Measurements from ENCODE around the gene FAM216B.
"Not testable (repeated sequence)": the region's sequence is repeated elsewhere in the genome, so short reads cannot be mapped to it uniquely, and the experiment has no call there.

The FAM216B gene

GRCh38 chr13:42788601-42789000 lies 7.2 kb downstream of the FAM216B start:
- DNase-seq: no peak

DNA sequence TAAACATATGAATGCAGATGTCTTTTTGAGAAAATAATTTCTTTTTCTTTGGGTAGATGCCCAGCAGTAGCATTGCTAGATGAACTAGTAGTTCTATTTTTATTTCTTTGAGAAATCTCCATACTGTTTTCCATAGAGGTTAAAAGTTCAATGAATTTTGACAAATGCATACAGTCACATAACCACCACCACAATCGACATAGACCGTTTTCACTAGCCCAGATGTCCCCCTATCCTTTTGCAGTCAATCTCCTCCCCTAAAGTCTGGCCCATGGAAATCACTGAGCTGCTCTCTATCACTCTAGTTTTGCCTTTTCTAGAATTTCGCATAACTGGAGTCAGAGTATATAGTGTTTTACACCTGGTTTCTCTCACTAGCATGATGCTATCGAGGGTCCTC lies 10.8 kb downstream of the FAM216B start:
- no peak for DNase-seq

DNA sequence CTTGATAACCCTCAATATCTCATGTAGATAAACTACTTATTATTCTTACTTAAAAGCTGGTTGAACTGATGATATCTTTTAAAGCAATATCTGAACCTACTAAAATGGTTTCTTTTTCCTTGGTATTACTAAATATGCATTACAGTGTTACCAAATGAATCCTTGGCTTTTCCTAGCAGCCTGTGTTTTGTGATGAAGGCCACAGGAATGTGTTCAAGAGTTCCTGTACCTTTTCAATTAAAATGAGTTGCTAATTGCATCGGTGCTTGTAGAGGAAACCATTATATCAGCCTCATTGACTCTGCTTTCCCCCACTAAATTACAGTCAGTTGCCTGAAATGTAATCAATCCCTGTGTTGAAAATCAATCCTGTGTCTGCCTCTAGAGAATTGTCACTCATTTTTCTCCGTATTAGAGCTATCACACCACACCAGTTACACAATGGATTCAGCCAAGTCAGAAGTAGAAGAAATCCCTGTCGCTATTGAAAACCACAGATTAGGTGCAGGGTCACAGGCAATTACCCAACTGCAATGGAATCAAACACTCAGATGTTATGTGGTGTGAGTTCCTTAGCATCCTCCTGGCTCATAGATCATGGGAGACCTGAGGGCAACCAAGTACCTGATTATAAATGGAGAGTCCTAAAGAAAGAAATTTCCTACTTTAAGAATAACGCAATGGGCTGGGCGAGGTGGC lies 13.3 kb downstream of the FAM216B start:
- DNase-seq: no peak

DNA sequence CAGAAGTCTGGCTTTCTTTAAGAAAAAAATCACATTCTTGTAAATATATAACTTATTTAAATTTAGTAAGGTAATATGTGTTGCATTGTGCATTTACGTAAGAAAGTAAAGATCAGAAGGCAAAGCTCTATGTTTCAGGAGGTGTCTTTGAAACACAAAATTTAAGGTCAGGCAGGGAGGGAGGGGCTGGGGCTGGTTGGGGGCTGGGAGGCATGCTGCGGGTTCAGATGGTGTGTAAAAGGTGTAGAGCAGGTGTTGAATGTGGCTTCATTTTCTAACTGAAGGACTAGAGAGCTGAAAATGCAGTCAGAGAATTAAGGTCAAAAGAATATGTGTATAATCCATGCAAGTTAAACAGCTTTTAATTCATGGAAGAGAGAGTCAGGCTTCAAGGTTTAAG lies 14.3 kb downstream of the FAM216B start:
- no peak for DNase-seq

DNA sequence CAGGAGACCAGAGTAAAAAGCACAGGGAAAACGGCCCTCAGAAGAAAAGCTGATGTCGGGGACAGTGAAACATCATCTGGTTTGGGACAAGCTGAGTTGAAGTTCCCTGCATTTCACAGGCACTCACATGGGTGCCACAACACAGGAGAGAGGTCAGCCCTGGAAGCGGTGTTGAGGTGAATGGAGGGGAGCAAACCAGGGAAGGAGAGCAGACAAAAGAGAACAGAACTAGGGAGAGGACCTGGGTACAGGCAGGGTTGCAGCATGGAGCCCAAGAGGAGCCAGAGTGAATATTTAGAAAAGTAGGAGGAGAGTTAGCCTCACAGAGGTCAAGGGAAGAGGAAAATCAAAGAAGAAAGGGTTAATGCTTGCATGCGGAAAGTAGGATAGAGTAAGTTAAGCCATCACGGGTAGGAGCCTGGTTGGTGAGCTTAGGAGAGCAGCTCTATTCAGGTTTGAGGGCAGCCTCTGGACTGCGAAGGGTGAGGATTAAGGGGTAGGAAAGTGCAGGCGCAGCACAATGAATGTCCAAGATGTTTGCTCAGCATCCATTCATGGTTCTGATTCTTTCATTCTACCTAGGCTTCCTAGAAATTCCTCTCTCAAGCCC lies 15.5 kb downstream of the FAM216B start:
- no peak for DNase-seq

GRCh38 chr13:42798118-42798517 lies 16.7 kb downstream of the FAM216B start:
- no peak for DNase-seq

DNA sequence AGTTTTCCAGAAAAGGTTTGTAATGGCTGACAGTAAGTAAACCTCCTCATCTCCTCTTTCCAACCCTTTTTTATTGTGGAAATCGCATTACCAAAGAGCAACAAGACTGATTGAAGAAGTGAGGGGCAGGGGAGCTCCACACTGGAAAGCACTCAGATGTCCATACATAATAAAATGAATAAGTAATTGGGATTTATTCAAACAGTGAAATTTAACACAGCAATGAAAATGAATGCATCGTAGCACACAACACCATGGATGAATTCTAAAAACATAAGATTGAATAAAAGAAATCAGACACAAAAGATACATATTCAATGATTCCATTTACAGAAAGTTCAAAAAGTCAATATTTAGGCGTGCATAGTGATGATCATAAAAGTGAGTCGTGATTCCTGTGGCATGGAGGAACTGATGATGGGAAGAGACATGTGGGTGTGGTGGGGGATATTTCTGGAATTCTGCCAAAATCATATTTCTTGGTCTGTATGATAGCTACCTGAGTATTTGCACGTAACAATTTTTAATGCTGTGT lies 18.8 kb downstream of the FAM216B start:
- DNase-seq: no peak

GRCh38 chr13:42803563-42804204 lies 22.3 kb downstream of the FAM216B start:
- DNase-seq: no peak

- DNase-seq: no peak
Observed at GRCh38 chr13:42804244-42804874, 23.0 kb downstream of the FAM216B start.

GRCh38 chr13:42807241-42807640 lies 25.9 kb downstream of the FAM216B start:
- no peak for DNase-seq

GRCh38 chr13:42807866-42808265 lies 26.5 kb downstream of the FAM216B start:
- DNase-seq: no peak

GRCh38 chr13:42808341-42808940 lies 27.1 kb downstream of the FAM216B start:
- DNase-seq: no peak

- no peak for DNase-seq
Observed at GRCh38 chr13:42812316-42812715, 30.9 kb downstream of the FAM216B start.

DNA sequence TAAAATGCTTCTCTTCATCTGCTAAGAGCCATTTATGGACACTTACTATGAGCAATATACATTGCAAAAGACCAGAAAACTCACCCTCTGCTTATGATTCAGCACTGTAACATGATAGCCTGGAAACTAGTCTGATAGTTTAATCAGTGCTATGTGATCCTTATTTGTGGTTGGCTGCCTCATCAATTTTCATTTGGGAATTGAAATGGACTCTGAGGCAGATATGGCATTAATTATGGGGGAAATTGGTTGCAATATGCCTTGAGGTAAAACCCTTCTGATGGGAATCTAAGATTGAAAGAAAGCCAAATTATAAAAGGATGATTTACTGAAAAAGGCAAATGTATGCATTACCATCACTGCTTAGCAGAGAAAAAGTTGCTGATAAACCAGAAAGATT lies 33.5 kb downstream of the FAM216B start:
- DNase-seq: peak; percentile 80

DNA sequence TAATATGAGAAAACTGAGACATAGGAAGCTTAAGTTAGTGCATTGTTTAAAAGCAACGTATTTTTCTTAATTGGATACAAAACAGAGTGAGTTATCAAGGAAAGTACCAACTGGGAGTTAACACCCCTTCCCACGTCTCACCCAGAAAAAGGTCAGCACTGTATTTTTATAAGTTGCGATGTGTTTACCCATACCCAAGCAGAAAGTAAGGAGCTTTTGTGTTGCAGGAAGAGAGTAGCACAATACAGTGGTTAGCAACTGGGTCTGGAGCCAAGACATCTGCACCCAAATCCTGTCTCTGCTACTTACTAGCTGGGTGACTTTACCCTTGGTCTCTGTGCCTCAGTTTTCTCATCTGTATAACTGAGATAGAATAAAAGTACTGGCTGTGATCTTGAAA lies 34.3 kb downstream of the FAM216B start:
- peak; percentile 23 for DNase-seq

DNA sequence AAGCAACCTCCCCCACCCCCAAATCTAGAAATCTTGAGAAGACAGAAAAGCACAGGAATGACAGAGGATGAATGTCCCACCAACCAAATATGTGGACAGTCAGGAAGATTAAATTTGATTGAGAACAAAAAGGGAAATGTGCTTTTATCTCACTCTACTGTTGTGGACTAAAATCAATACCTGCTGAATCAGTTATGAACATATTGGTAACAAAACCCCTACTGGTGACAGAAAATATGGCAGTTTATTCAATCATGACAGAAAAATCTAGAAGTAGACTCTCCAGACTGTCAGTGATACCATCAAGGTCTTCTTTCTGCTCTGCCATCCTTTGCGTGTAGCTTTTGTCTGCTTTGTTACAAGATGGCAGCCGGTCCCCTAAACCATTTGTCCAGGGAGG lies 35.2 kb downstream of the FAM216B start:
- no peak for DNase-seq

- DNase-seq: not testable (repeated sequence)
Observed at GRCh38 chr13:42819687-42820086, 38.3 kb downstream of the FAM216B start.

- DNase-seq: no peak
Observed at GRCh38 chr13:42820451-42820850, 39.1 kb downstream of the FAM216B start.

- no peak for DNase-seq
Observed at GRCh38 chr13:42821437-42821836, 40.1 kb downstream of the FAM216B start.

DNA sequence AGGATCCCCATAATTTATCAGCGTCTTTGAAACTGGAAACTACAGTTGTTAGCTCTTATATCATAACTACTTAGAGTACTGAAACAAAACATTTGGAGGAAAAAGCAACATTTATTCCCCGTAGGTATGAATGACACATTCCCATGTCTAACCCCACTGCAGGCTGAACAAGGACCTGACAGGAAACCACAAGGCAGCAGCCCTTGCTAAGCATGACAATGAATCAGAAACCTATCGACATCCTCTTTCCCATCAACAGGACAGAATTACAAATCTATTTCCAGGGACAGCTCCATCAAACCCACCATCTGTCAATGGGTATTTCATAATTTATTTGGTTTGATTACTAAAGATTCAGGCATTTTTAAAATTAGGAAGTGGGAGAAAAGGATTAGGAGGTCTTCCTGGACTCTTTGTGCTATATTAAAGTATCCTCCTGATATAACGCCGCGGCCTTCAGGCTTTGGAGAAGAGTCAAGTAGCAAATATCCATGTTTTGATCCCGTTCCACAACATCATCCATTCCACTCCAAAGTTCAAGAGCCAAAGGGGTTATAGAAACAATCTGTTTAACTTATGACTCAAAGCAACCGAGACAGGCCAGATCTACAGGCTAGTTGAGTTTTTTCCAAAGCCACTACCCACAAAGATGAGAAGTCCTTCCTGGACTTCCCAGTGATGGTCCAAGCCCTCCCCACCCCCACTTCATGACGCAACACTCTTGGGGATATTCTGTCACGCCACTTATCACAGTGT lies 51.1 kb downstream of the FAM216B start:
- no peak for DNase-seq

DNA sequence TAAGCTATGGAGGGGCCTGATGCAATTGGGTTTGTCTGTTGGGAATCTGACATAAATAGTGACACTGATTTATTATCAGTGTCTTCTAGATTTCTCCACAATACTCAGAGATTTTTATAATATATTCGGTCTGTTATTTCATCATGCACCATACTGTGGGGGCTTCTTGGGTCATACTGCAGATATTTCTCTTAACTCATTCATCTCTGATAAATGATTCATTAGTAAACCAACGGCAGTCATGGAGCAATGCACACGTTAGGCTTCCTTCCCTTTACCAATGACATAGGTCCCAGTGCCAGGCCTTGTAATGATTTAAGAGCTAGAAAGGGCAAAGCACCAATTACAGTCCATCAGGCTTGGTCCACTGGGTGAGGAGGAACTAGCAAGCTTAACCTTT lies 53.6 kb downstream of the FAM216B start:
- DNase-seq: no peak

DNA sequence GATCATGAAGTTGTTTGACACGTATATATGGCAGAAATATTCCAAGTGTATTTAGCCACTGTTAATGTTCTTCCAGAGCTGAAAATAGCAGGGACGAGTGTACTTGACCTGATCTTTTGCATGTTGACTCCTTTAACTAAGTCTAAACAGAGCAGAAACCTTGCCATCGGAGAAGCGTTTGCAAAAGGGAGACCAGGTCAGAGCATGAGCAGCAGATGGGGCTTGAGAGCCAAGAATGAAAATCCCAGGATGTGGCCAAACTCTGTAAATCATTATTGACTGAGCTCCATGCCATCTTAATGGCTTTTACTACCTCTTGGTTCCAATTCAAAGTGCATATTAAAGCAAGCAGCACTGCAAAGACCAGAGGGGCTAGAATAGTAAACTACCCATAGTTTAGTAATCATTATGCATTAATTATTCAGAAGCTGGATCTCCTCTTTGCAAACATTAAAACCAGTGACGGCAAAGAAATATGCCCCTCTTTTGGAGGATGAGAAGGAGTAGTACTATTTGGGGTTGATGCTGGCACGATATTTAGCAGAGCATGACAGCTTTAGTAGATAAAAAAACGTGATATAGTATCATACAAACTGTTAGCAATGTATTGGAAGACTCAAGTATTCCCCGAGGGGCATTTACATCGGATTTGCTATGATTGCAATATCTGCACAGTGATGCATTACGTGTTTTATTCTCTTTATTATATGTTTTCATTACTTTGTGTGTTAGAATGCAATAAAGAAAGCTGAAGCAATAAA lies 55.7 kb downstream of the FAM216B start:
- DNase-seq: peak; percentile 20

Measured in NCI-H1105 treated with DMSO at 0.1 percent for 48 hours (cell line).